ENCODE measurements around the gene ETV6. TPM values are rescaled to one million over a fixed set of nuclear protein-coding genes. Genes with fewer than 3 reads are reported as not detected.

ETV6 gene
- total RNA-seq, 1 experiment from 2014 or later = 89.1 TPM

DNA sequence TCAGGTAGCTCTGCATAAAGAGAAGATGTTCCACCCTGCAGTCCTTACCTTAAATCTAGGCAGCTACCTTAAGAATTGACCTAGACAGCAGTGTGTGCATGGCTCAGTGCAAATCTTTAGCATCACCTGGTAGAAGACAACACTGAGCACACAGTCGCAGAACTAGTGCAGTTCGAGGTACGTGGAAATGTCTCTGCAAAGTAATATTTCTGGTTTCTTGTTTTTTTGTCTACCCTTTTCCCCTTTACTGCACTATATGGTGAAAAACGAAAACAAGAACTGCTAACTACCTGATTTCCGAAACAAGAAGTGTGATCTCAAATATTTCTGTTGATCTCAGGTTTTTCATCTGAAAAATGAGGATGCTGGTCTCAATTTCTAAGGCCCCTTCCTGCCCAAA, 82.5 kb downstream of the ETV6 start:
- peak overlapping the region; percentile 58 for H3K4me3 Mint-ChIP-seq (ENCODE audit: low read depth, unreplicated experiment)
- no peaks in the 10 kb centered on the region for H3K27me3 Mint-ChIP-seq (ENCODE audit: unreplicated experiment)
- CTCF ChIA-PET = interaction anchor here (1.0 kb wide), 2 partner anchors 12 to 64 kb away, joined by 3 to 4 read pairs; no protein-coding TSS in a partner anchor
- BruUV-seq (replicated peaks) = no TSS peak
- H3K27ac Mint-ChIP-seq (ENCODE audit: unreplicated experiment) = peak overlapping the region; percentile 98
- H3K4me1 Mint-ChIP-seq (ENCODE audit: low read depth, unreplicated experiment) = peaks cover 61% of the 10 kb centered on the region
- TF ChIP-seq, protein P1, sequence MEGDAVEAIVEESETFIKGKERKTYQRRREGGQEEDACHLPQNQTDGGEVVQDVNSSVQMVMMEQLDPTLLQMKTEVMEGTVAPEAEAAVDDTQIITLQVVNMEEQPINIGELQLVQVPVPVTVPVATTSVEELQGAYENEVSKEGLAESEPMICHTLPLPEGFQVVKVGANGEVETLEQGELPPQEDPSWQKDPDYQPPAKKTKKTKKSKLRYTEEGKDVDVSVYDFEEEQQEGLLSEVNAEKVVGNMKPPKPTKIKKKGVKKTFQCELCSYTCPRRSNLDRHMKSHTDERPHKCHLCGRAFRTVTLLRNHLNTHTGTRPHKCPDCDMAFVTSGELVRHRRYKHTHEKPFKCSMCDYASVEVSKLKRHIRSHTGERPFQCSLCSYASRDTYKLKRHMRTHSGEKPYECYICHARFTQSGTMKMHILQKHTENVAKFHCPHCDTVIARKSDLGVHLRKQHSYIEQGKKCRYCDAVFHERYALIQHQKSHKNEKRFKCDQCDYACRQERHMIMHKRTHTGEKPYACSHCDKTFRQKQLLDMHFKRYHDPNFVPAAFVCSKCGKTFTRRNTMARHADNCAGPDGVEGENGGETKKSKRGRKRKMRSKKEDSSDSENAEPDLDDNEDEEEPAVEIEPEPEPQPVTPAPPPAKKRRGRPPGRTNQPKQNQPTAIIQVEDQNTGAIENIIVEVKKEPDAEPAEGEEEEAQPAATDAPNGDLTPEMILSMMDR (IDR thresholded peaks at IDR 0.05; ENCODE audit: unreplicated experiment) = no peak
- DNase-seq = no peak
- no peaks in the 10 kb centered on the region for H3K9me3 Mint-ChIP-seq (ENCODE audit: low read depth, unreplicated experiment)
- intact Hi-C loops (cut with micrococcal nuclease; ENCODE audit: unreplicated experiment) = loop anchor here (5.0 kb wide), 1 partner anchor 150 kb away; no protein-coding TSS in a partner anchor
- peaks cover 45% of the 10 kb centered on the region for H3K36me3 Mint-ChIP-seq (ENCODE audit: insufficient read depth, unreplicated experiment)

DNA sequence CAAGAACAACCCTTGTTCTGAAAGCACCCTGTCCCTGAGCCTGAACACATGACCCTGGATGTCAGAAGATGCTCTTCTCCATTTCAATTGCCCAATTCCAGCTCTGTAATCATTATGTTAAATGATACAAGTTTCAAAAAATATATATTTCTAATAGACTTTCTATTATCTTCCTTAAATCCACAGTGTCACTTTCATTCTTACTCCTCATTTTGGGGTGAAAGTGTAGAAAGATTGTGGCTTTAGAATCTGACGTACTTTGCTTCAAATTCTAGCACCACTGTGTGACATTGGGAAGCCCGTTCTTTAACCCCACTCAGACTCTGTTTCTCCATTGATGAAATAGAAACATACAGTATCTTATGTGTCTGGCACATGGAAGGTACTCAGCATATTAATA, 83.2 kb downstream of the ETV6 start:
- no peak for DNase-seq
- BruUV-seq (replicated peaks) = no TSS peak
- CTCF ChIA-PET = interaction anchor here (1.0 kb wide), 1 partner anchor 12 kb away, joined by 3 read pairs; no protein-coding TSS in a partner anchor
- TF ChIP-seq, protein P1 (IDR thresholded peaks at IDR 0.05; ENCODE audit: unreplicated experiment) = no peak
- H3K36me3 Mint-ChIP-seq (ENCODE audit: insufficient read depth, unreplicated experiment) = peaks cover 45% of the 10 kb centered on the region
- no peaks in the 10 kb centered on the region for H3K9me3 Mint-ChIP-seq (ENCODE audit: low read depth, unreplicated experiment)
- intact Hi-C loops (cut with micrococcal nuclease; ENCODE audit: unreplicated experiment) = loop anchor here (5.0 kb wide), 1 partner anchor 150 kb away; no protein-coding TSS in a partner anchor
- peak overlapping the region; percentile 98 for H3K27ac Mint-ChIP-seq (ENCODE audit: unreplicated experiment)
- peaks cover 61% of the 10 kb centered on the region for H3K4me1 Mint-ChIP-seq (ENCODE audit: low read depth, unreplicated experiment)
- no peak overlapping the region for H3K4me3 Mint-ChIP-seq (ENCODE audit: low read depth, unreplicated experiment)
- no peaks in the 10 kb centered on the region for H3K27me3 Mint-ChIP-seq (ENCODE audit: unreplicated experiment)

DNA sequence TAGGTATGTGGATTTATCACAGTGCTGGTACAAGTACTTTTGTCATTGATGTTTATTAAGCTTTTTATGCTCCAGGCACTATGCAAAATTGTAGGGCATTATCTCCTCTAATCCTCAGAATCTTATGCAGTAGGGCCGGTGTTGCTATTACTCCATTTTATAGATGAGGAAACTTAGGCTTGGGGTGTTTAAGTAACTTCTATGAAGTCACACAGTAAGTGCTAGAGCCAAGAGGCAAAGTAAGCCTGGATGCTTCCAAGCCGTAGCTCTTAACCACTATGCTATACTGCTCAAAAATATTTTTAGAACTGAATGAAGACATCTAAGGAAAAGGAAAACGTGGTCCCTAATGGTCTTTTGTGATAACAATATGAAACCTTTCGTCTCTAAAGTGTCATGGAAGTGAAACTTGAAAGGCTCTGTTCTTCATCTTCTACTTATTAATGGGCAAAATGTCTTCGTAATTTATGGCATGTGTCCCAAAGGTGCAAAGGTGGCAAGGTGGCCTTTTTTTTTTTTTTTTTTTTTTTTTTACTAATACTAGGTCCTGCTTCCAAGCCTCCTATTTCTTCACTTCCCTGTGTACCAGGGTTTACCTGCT, 85.2 kb downstream of the ETV6 start:
- peaks cover 66% of the 10 kb centered on the region for H3K4me1 Mint-ChIP-seq (ENCODE audit: low read depth, unreplicated experiment)
- peaks cover 43% of the 10 kb centered on the region for H3K36me3 Mint-ChIP-seq (ENCODE audit: insufficient read depth, unreplicated experiment)
- intact Hi-C loops (cut with micrococcal nuclease; ENCODE audit: unreplicated experiment) = loop anchor here (5.0 kb wide), 1 partner anchor 152 kb away; no protein-coding TSS in a partner anchor
- no peaks in the 10 kb centered on the region for H3K9me3 Mint-ChIP-seq (ENCODE audit: low read depth, unreplicated experiment)
- no peaks in the 10 kb centered on the region for H3K27me3 Mint-ChIP-seq (ENCODE audit: unreplicated experiment)
- H3K27ac Mint-ChIP-seq (ENCODE audit: unreplicated experiment) = no peak overlapping the region
- BruUV-seq (replicated peaks) = no TSS peak
- no peak for DNase-seq
- TF ChIP-seq, protein P1 (IDR thresholded peaks at IDR 0.05; ENCODE audit: unreplicated experiment) = no peak
- no peak overlapping the region for H3K4me3 Mint-ChIP-seq (ENCODE audit: low read depth, unreplicated experiment)
- CTCF ChIA-PET = interaction anchor here (0.7 to 1.4 kb wide), 4 partner anchors 11 to 147 kb away, joined by 3 to 6 read pairs (median 4); no protein-coding TSS in a partner anchor

DNA sequence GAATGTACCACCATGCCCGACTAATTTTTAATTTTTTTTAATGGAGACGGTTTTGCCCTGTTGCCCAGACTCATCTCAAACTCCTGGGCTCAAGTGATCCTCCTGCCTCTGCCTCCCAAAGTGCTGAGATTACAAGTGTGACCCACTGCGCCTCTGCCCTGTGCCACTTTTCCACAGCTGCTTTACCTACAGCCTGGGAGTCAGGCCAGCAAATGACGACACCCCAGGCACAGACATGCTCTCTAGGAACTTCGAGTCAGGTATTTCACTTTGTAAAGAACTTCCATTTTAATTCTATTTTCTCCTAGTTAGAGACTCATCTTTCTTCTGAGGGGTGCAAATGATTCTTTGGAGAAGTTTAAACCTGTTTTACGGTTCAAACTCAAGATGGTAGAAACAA, 89.0 kb downstream of the ETV6 start:
- DNase-seq = no peak

More for the DNA sequence above, 89.0 kb downstream of the ETV6 start:
- Mint-ChIP-seq H3K27ac (ENCODE audit: unreplicated experiment) (no peak overlapping the region), H3K9me3 (ENCODE audit: low read depth, unreplicated experiment) (no peaks in the 10 kb centered on the region), H3K4me1 (ENCODE audit: low read depth, unreplicated experiment) (peaks cover 58% of the 10 kb centered on the region), H3K4me3 (ENCODE audit: low read depth, unreplicated experiment) (no peak overlapping the region), H3K27me3 (ENCODE audit: unreplicated experiment) (no peaks in the 10 kb centered on the region), H3K36me3 (ENCODE audit: insufficient read depth, unreplicated experiment) (peaks cover 19% of the 10 kb centered on the region)
- no TSS peak for BruUV-seq (replicated peaks)
- TF ChIP-seq, protein P1 (IDR thresholded peaks at IDR 0.05; ENCODE audit: unreplicated experiment) = no peak
- intact Hi-C loops (cut with micrococcal nuclease; ENCODE audit: unreplicated experiment) = no loop called here
- CTCF ChIA-PET = interaction anchor here (0.6 kb wide), 1 partner anchor 263 kb away, joined by 3 read pairs; no protein-coding TSS in a partner anchor

Measured in Calu3 (cell line).